Lower lobe of right lung (tissue), 2 donors: ENCODE measurements around the gene FBXO39. TPM values are rescaled to one million over a fixed set of nuclear protein-coding genes. Genes with fewer than 3 reads are reported as not detected.

Experiments
- ATAC-seq, 2 donors: fragments of 200-7000 bp; cut with Tn5 transposase; one replicate each; pipeline ENCODE4 v1.9.1; 2020 to 2022; ENCODE audit warnings: mild to moderate bottlenecking in 2 of 2, moderate library complexity in 2 of 2
- DNase-seq: peaks from one replicate; pipeline ENCODE4 v3.0.0-alpha.2; 2020
- H3K27ac ChIP-seq: fragments of 200-600 bp; one replicate; pipeline ENCODE4 v1.8.0; 2022
- H3K27me3 ChIP-seq: fragments of 200-600 bp; one replicate; pipeline ENCODE4 v1.8.0; 2022; ENCODE audit warnings: low read depth
- H3K36me3 ChIP-seq: fragments of 200-600 bp; one replicate; pipeline ENCODE4 v1.8.0; 2022; ENCODE audit warnings: mild to moderate bottlenecking
- H3K4me1 ChIP-seq: fragments of 200-600 bp; one replicate; pipeline ENCODE4 v1.8.0; 2022
- H3K4me3 ChIP-seq: fragments of 200-600 bp; one replicate; pipeline ENCODE4 v1.8.0; 2022; ENCODE audit warnings: mild to moderate bottlenecking
- H3K9me3 ChIP-seq: fragments of 200-600 bp; one replicate; pipeline ENCODE4 v1.8.0; 2022
- CTCF ChIP-seq: fragments of 200-600 bp; IDR thresholded peaks from one replicate; pipeline ENCODE4 v1.8.0; 2022; ENCODE audit warnings: antibody characterized with exemption, mild to moderate bottlenecking
- intact Hi-C: fragments of 100-400 bp; cut with DNase I; formaldehyde crosslinking; loops from one replicate; pipeline ENCODE4 v1.11.0; 2022
- total RNA-seq: library from RNA; stranded (reverse); fragmentation: NEBNext Ultra II Directional; extraction: Animal tissue kit (Norgen Biotek cat#: 25700); gene quantifications from one replicate; pipeline ENCODE4 v1.2.1, GENCODE V29; 2021
- donor health status: DM: no; HTN: yes; CAD: no; lungs with severe emphysema.

FBXO39 gene
- total RNA-seq, 1 donor from 2014 or later = not detected

- H3K36me3 ChIP-seq = no peaks in the 10 kb centered on the region
- H3K27ac ChIP-seq = no peak overlapping the region
- no peak for DNase-seq
- TF ChIP-seq CTCF = no peak
- peaks cover 16% of the 10 kb centered on the region for H3K27me3 ChIP-seq
- ATAC-seq = no peak
- H3K9me3 ChIP-seq = no peaks in the 10 kb centered on the region
- no peaks in the 10 kb centered on the region for H3K4me1 ChIP-seq
- intact Hi-C loops = no loop called here
- H3K4me3 ChIP-seq = no peak overlapping the region
Observed at GRCh38 chr17:6789146-6789545, 13.1 kb downstream of the FBXO39 start.

- Histone ChIP-seq H3K4me3 (no peak overlapping the region), H3K36me3 (no peaks in the 10 kb centered on the region), H3K27ac (no peak overlapping the region), H3K27me3 (peaks cover 10% of the 10 kb centered on the region), H3K9me3 (no peaks in the 10 kb centered on the region), H3K4me1 (no peaks in the 10 kb centered on the region)
- ATAC-seq = no peak
- intact Hi-C loops = no loop called here
- no peak for DNase-seq
- TF ChIP-seq CTCF = no peak
Observed at GRCh38 chr17:6793748-6794493, 17.9 kb downstream of the FBXO39 start.

- H3K4me1 ChIP-seq = no peaks in the 10 kb centered on the region
- H3K9me3 ChIP-seq = no peaks in the 10 kb centered on the region
- TF ChIP-seq CTCF = no peak
- no peaks in the 10 kb centered on the region for H3K27me3 ChIP-seq
- ATAC-seq (no peak), DNase-seq (no peak)
- H3K4me3 ChIP-seq = no peak overlapping the region
- no peak overlapping the region for H3K27ac ChIP-seq
- H3K36me3 ChIP-seq = no peaks in the 10 kb centered on the region
- intact Hi-C loops = no loop called here
Observed at GRCh38 chr17:6796017-6796886, 20.2 kb downstream of the FBXO39 start.

- Histone ChIP-seq H3K27me3 (no peaks in the 10 kb centered on the region), H3K9me3 (no peaks in the 10 kb centered on the region), H3K27ac (no peak overlapping the region), H3K4me3 (no peak overlapping the region), H3K4me1 (no peaks in the 10 kb centered on the region), H3K36me3 (no peaks in the 10 kb centered on the region)
- DNase-seq (no peak), ATAC-seq (no peak)
- no peak for TF ChIP-seq CTCF
- intact Hi-C loops = no loop called here
Observed at GRCh38 chr17:6796887-6797490, 21.0 kb downstream of the FBXO39 start.

- no peaks in the 10 kb centered on the region for H3K4me1 ChIP-seq
- no peaks in the 10 kb centered on the region for H3K9me3 ChIP-seq
- DNase-seq (no peak), ATAC-seq (peak in 1 of 2 donors; percentile 33)
- no peaks in the 10 kb centered on the region for H3K27me3 ChIP-seq
- intact Hi-C loops = no loop called here
- TF ChIP-seq CTCF = no peak
- no peak overlapping the region for H3K4me3 ChIP-seq
- no peaks in the 10 kb centered on the region for H3K36me3 ChIP-seq
- H3K27ac ChIP-seq = no peak overlapping the region
Observed at GRCh38 chr17:6797718-6798351, 21.8 kb downstream of the FBXO39 start.
